ENCODE results near the gene STOML1. TPM values are rescaled to one million over a fixed set of nuclear protein-coding genes. Genes with fewer than 3 reads are reported as not detected.
A peak's percentile ranks its signal among the peaks of the same experiment; 100 is the strongest.

Gene STOML1
- total RNA-seq, 1 donor from 2014 or later = 10.6 TPM

DNA sequence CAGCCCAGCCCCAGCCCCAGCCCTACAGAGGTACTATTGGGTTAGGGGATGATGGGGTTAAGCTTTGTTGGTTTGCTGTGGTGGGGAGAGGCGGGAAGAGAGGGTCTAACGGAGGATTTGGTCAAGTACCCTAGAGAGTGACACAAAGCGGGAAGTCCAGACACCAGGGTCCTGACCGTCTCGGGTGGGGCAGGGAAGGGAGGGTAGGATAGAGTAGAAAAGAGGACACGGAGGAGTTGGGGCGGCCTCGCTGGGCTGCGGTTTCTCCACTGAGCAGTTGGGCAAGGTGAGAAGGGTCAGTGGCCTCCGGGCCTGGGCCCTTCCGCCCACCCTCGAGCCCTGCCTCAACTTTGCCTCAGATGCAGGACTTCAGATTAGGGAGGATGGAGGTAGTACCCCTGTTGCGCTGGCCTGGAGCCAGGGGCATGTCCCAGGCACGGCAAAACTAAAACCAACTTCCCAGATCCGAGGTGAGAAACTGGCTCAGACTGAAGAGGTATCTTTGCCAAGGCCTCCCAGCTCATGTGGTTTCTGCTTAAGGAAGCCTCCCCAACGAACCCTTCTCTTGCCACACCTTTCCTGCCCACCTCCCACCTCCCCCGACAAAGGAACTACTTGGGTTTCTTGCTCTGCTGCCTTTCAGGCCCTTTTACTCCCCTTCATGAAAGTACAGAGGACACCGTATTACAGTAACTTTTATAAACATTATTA lies 3.0 kb upstream of the STOML1 start:
- no peak for ATAC-seq (ENCODE audit: low read depth)
- Mint-ChIP-seq H3K36me3 (ENCODE audit: low read depth) (peaks cover 32% of the 10 kb centered on the region), H3K27ac (peak overlapping the region; percentile 91)

DNA sequence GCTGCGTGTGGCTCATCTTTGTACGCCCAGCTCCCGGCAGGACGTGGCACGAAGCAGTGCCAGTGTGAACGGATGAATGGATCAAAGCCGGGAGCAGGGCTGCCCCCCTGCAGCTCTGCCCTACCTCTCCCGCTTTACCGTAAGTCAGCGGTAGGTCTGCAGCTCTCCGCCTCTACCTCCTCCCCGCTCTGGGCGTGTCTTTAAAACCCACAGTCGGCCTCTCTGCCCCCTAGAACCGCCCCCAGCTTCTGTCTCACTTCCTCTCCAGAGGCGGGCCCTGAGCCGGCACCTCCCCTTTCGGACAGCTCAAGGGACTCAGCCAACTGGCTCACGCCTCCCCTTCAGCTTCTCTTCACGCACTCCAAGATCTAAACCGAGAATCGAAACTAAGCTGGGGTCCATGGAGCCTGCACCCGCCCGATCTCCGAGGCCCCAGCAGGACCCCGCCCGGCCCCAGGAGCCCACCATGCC lies 2.4 kb upstream of the STOML1 start, which contains the start of gene PML:
PML (plus strand) TSS at position 304 of the 471 bp plus-strand sequence; CDS start at position 401, 97 bp downstream.
- peak; percentile 86 for ATAC-seq (ENCODE audit: low read depth)

More for the DNA sequence above, 3.0 kb upstream of the STOML1 start:
- peak overlapping the region; percentile 91 for H3K4me3 Mint-ChIP-seq
- ChIA-PET POLR2A (interaction anchor here (0.9 to 3.4 kb wide), 6 partner anchors 12 to 546 kb away, joined by 3 to 39 read pairs (median 4); no protein-coding TSS in a partner anchor), CTCF (interaction anchor here (0.7 to 2.1 kb wide), 6 partner anchors 10 to 54 kb away, joined by 3 to 17 read pairs (median 5); no protein-coding TSS in a partner anchor)
- peaks cover 69% of the 10 kb centered on the region for H3K4me1 Mint-ChIP-seq
- no peaks in the 10 kb centered on the region for H3K27me3 Mint-ChIP-seq
- DNase-seq = no peak
- no peaks in the 10 kb centered on the region for H3K9me3 Mint-ChIP-seq
- TF ChIP-seq, protein P1, sequence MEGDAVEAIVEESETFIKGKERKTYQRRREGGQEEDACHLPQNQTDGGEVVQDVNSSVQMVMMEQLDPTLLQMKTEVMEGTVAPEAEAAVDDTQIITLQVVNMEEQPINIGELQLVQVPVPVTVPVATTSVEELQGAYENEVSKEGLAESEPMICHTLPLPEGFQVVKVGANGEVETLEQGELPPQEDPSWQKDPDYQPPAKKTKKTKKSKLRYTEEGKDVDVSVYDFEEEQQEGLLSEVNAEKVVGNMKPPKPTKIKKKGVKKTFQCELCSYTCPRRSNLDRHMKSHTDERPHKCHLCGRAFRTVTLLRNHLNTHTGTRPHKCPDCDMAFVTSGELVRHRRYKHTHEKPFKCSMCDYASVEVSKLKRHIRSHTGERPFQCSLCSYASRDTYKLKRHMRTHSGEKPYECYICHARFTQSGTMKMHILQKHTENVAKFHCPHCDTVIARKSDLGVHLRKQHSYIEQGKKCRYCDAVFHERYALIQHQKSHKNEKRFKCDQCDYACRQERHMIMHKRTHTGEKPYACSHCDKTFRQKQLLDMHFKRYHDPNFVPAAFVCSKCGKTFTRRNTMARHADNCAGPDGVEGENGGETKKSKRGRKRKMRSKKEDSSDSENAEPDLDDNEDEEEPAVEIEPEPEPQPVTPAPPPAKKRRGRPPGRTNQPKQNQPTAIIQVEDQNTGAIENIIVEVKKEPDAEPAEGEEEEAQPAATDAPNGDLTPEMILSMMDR (IDR thresholded peaks at IDR 0.05) = no peak
- intact Hi-C loops (cut with micrococcal nuclease) = loop anchor here (1.0 to 5.0 kb wide), 5 partner anchors 467 to 1460 kb away; partner anchors contain the start of genes CLK3, CSK and UBL7

DNA sequence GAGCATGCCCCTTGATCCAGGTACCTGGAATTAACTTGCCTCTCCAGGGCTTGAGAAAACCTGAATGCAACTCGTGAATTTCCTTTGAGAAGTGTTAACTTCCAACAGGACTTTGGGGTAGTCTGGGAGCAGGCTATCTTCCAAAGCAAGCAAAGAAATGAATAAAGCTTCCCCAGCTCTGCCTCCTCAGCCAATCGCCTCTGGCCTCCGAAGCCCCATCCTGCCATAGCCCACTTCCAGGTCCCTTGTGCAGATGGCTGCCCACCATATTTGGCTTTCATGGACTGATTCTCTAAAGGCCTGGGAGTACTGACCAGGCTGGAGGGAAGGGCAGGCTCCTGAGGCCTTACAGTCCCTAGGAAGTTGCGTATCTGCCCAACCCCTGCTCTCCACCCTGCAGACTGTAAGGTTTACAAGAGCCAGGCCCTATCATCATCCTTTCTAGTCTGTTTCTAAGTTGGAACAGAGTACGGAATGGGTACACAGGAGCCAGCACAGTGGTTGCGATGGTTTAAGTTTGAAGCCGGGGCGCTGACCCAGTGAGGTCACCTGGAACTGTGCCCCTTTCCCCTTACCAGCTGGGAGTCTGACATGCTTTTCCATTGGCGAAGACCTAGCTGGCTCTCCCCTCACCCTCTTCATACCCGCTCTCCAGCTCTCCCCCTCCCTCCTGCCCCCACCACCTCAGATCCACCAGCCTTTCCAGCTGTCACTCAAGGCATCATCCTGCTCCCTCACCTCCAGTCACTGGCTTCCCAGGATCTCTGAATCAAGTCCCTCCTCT lies 1.3 kb upstream of the STOML1 start:
- ChIA-PET POLR2A (interaction anchor here (0.5 to 3.4 kb wide), 4 partner anchors 10 to 21 kb away, joined by 4 to 39 read pairs (median 4); no protein-coding TSS in a partner anchor), CTCF (interaction anchor here (0.8 to 2.1 kb wide), 7 partner anchors 10 to 56 kb away, joined by 3 to 17 read pairs (median 3); no protein-coding TSS in a partner anchor)
- Mint-ChIP-seq H3K27me3 (no peaks in the 10 kb centered on the region), H3K4me1 (peaks cover 64% of the 10 kb centered on the region), H3K9me3 (no peaks in the 10 kb centered on the region), H3K27ac (peak overlapping the region; percentile 91), H3K4me3 (peak overlapping the region; percentile 91), H3K36me3 (ENCODE audit: low read depth) (peaks cover 21% of the 10 kb centered on the region)
- intact Hi-C loops (cut with micrococcal nuclease) = loop anchor here (5.0 kb wide), 2 partner anchors 469 to 789 kb away; partner anchors contain the start of genes CSK and UBL7
- no peak for ATAC-seq (ENCODE audit: low read depth)
- no peak for DNase-seq
- TF ChIP-seq, protein P1 (IDR thresholded peaks at IDR 0.05) = no peak

More for the DNA sequence above, 2.4 kb upstream of the STOML1 start, which contains the start of gene PML:
- CTCF ChIA-PET = interaction anchor here (0.7 to 2.1 kb wide), 9 partner anchors 9 to 54 kb away, joined by 3 to 17 read pairs (median 3); no protein-coding TSS in a partner anchor
- H3K4me3 Mint-ChIP-seq = peak within 1 kb of the TSS; percentile 91
- TF ChIP-seq, protein P1 (IDR thresholded peaks at IDR 0.05) = no peak
- no peaks in the 10 kb centered on the region for H3K27me3 Mint-ChIP-seq
- intact Hi-C loops (cut with micrococcal nuclease) = loop anchor here (1.0 to 5.0 kb wide), 5 partner anchors 468 to 1460 kb away; partner anchors contain the start of genes CLK3, CSK and UBL7
- peaks cover 68% of the 10 kb centered on the region for H3K4me1 Mint-ChIP-seq
- POLR2A ChIA-PET = interaction anchor here (0.9 to 3.4 kb wide), 6 partner anchors 12 to 546 kb away, joined by 3 to 39 read pairs (median 4); no protein-coding TSS in a partner anchor
- peak; percentile 87 for DNase-seq
- H3K36me3 Mint-ChIP-seq (ENCODE audit: low read depth) = peaks cover 31% of the 10 kb centered on the region
- H3K9me3 Mint-ChIP-seq = no peaks in the 10 kb centered on the region
- peak within 1 kb of the TSS; percentile 91 for H3K27ac Mint-ChIP-seq

DNA sequence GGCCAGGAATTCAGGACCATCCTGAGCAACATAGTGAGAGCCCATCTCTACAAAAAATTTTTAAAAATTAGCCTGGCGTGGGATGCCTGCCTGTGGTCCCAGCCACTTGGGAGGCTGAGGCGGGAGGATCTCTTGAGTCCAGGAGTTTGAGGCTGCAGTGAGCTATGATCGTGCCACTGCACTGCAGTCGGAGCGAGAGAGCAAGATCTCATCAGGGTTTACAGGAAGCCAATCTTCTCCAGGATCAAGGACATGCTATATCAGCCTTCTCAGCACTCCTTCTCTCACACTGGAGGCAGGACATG lies 451 bp upstream of the STOML1 start:
- ATAC-seq (ENCODE audit: low read depth) (no peak), DNase-seq (no peak)
- intact Hi-C loops (cut with micrococcal nuclease) = loop anchor here (1.0 to 5.0 kb wide), 3 partner anchors 16 to 790 kb away; partner anchors contain the start of genes CSK and UBL7
- no peaks in the 10 kb centered on the region for H3K27me3 Mint-ChIP-seq
- TF ChIP-seq, protein P1 (IDR thresholded peaks at IDR 0.05) = no peak
- H3K4me3 Mint-ChIP-seq = peak overlapping the region; percentile 68
- CTCF ChIA-PET = interaction anchor here (1.4 kb wide), 1 partner anchor 20 kb away, joined by 5 read pairs; no protein-coding TSS in a partner anchor
- peaks cover 13% of the 10 kb centered on the region for H3K36me3 Mint-ChIP-seq (ENCODE audit: low read depth)
- peaks cover 66% of the 10 kb centered on the region for H3K4me1 Mint-ChIP-seq
- POLR2A ChIA-PET = no interaction called here
- peak overlapping the region; percentile 50 for H3K27ac Mint-ChIP-seq
- H3K9me3 Mint-ChIP-seq = no peaks in the 10 kb centered on the region
